HepG2 (cell line): ENCODE measurements around the gene CATSPERD. TPM values are rescaled to one million over a fixed set of nuclear protein-coding genes. Genes with fewer than 3 reads are reported as not detected.

Experiments
- BRF2 ChIP-seq: sonication (generic); formaldehyde crosslinking; IDR thresholded peaks from 2 replicates; pipeline ENCODE4 v1.8.1; 2022; ENCODE audit warnings: mild to moderate bottlenecking, missing genetic modification reagents
- CENPX ChIP-seq: sonication (generic); formaldehyde crosslinking; IDR thresholded peaks from 2 replicates; pipeline ENCODE4 v1.9.0; 2021; ENCODE audit warnings: mild to moderate bottlenecking, missing genetic modification reagents, moderate library complexity
- DMAP1 ChIP-seq: IDR thresholded peaks from 2 replicates; pipeline ENCODE4 v1.6.1; 2016
- HNRNPLL ChIP-seq: fragments of 200-400 bp; formaldehyde crosslinking; IDR thresholded peaks from 2 replicates; pipeline ENCODE4 v1.6.1; 2017; ENCODE audit warnings: mild to moderate bottlenecking, low read depth, low read length; ENCODE audit not compliant: poor library complexity, severe bottlenecking
- KLF6 ChIP-seq: IDR thresholded peaks from 2 replicates; pipeline ENCODE4 v1.8.0; 2016; ENCODE audit warnings: missing biosample characterization, missing genetic modification reagents
- MED8 ChIP-seq: sonication (generic); formaldehyde crosslinking; IDR thresholded peaks from 2 replicates; pipeline ENCODE4 v1.8.1; 2023; ENCODE audit warnings: mild to moderate bottlenecking, missing genetic modification reagents; ENCODE audit not compliant: insufficient replicate concordance
- MIXL1 ChIP-seq: IDR thresholded peaks from 2 replicates; pipeline ENCODE4 v1.6.1; 2016
- MLLT10 ChIP-seq: sonication (generic); formaldehyde crosslinking; IDR thresholded peaks from 2 replicates; pipeline ENCODE4 v1.4.0; 2020; ENCODE audit warnings: missing genetic modification reagents
- MYC ChIP-seq: sonication (generic); formaldehyde crosslinking; IDR thresholded peaks from 2 replicates; pipeline ENCODE4 v1.9.0; 2021; ENCODE audit warnings: missing genetic modification reagents, borderline replicate concordance
- NR2F6 ChIP-seq, 2 experiments: IDR thresholded peaks; 2 replicates each; pipeline ENCODE4 v1.6.1; 2016; ENCODE audit warnings: antibody characterized with exemption in 1 of 2, mild to moderate bottlenecking in 1 of 2
- PAX8 ChIP-seq: sonication (generic); formaldehyde crosslinking; IDR thresholded peaks from 2 replicates; pipeline ENCODE4 v1.8.0; 2022; ENCODE audit warnings: mild to moderate bottlenecking, missing genetic modification reagents, borderline replicate concordance
- PHF21A ChIP-seq: sonication (generic); formaldehyde crosslinking; IDR thresholded peaks from 2 replicates; pipeline ENCODE4 v1.5.0; 2020; ENCODE audit warnings: mild to moderate bottlenecking, missing genetic modification reagents
- RBAK ChIP-seq: sonication (generic); formaldehyde crosslinking; IDR thresholded peaks from 2 replicates; pipeline ENCODE4 v1.5.1; 2020; ENCODE audit warnings: mild to moderate bottlenecking, missing genetic modification reagents
- RCOR2 ChIP-seq: IDR thresholded peaks from 2 replicates; pipeline ENCODE4 v1.6.1; 2016; ENCODE audit warnings: missing biosample characterization, missing genetic modification reagents
- SALL1 ChIP-seq: sonication (generic); formaldehyde crosslinking; IDR thresholded peaks from 2 replicates; pipeline ENCODE4 v1.8.0; 2022; ENCODE audit warnings: mild to moderate bottlenecking, missing genetic modification reagents
- STAG1 ChIP-seq: sonication (generic); formaldehyde crosslinking; IDR thresholded peaks from 2 replicates; pipeline ENCODE4 v1.4.0; 2020; ENCODE audit warnings: missing genetic modification reagents
- STAT5B ChIP-seq: sonication (generic); formaldehyde crosslinking; IDR thresholded peaks from 2 replicates; pipeline ENCODE4 v1.4.0; 2020; ENCODE audit warnings: missing genetic modification reagents
- TCF7L2 ChIP-seq: IDR thresholded peaks from 2 replicates; pipeline ENCODE4 v1.6.1; 2011; ENCODE audit warnings: mild to moderate bottlenecking, low read depth, low read length, moderate library complexity
- ZFP91 ChIP-seq: sonication (generic); formaldehyde crosslinking; IDR thresholded peaks from 2 replicates; pipeline ENCODE4 v1.9.0; 2022; ENCODE audit warnings: missing genetic modification reagents, mild to moderate bottlenecking, borderline replicate concordance
- ZNF143 ChIP-seq: sonication (generic); formaldehyde crosslinking; IDR thresholded peaks from 2 replicates; pipeline ENCODE4 v1.4.0; 2020; ENCODE audit warnings: missing genetic modification reagents
- ZNF234 ChIP-seq: sonication (generic); formaldehyde crosslinking; conservative IDR thresholded peaks from 2 replicates; pipeline ENCODE4 v1.5.1; 2020; ENCODE audit warnings: mild to moderate bottlenecking, missing genetic modification reagents
- ZNF263 ChIP-seq: sonication (generic); formaldehyde crosslinking; IDR thresholded peaks from 2 replicates; pipeline ENCODE4 v1.4.0; 2020; ENCODE audit warnings: missing genetic modification reagents
- ZNF3 ChIP-seq: IDR thresholded peaks from 2 replicates; pipeline ENCODE4 v1.7.0; 2017; ENCODE audit warnings: inconsistent platforms
- ZNF597 ChIP-seq: sonication (generic); formaldehyde crosslinking; IDR thresholded peaks from 2 replicates; pipeline ENCODE4 v1.5.0; 2020; ENCODE audit warnings: missing genetic modification reagents
- ZNF678 ChIP-seq: sonication (generic); formaldehyde crosslinking; IDR thresholded peaks from 2 replicates; pipeline ENCODE4 v1.4.0; 2020; ENCODE audit warnings: mild to moderate bottlenecking, missing genetic modification reagents
- ZNF782 ChIP-seq: sonication (generic); formaldehyde crosslinking; IDR thresholded peaks from 2 replicates; pipeline ENCODE4 v1.4.0; 2020; ENCODE audit warnings: missing genetic modification reagents, mild to moderate bottlenecking, borderline replicate concordance
- polyA plus RNA-seq, 8 experiments: library from polyadenylated mRNA; depleted of rRNA in 3 of 8; stranded (reverse) in 7 of 8; unstranded in 1 of 8; fragments of >200 nt; fragmentation: Illumina TruSeq in 4 of 8; extraction: Trizol in 4 of 8; gene quantifications; 2 replicates each; pipeline versions ENCODE4 v1.2.1 to v1.2.3, GENCODE V29; 2011 to 2016; ENCODE audit warnings: low read depth in 4 of 8, missing spikeins in 1 of 8, mixed read lengths in 1 of 8; ENCODE audit not compliant: insufficient read depth in 1 of 8
- total RNA-seq, 5 experiments: library from RNA; depleted of rRNA; stranded (reverse); fragments of >200 nt; fragmentation: Illumina TruSeq; extraction: Trizol; gene quantifications; 2 replicates each; pipeline ENCODE4 v1.2.3, GENCODE V29; 2016; ENCODE audit warnings: low read depth in 1 of 5
- TF ChIP-seq, protein P1 (sequence below): sonication (generic); formaldehyde crosslinking; IDR thresholded peaks from 2 replicates; pipeline ENCODE4 v1.8.0; 2022; ENCODE audit warnings: mild to moderate bottlenecking, missing genetic modification reagents

Gene CATSPERD
- total and polyA plus RNA-seq, 2 of the 13 experiments (the other 11 are each of a cell fraction or from before 2014, with no cell fraction given) = 0.04 TPM; not detected in 1

DNA sequence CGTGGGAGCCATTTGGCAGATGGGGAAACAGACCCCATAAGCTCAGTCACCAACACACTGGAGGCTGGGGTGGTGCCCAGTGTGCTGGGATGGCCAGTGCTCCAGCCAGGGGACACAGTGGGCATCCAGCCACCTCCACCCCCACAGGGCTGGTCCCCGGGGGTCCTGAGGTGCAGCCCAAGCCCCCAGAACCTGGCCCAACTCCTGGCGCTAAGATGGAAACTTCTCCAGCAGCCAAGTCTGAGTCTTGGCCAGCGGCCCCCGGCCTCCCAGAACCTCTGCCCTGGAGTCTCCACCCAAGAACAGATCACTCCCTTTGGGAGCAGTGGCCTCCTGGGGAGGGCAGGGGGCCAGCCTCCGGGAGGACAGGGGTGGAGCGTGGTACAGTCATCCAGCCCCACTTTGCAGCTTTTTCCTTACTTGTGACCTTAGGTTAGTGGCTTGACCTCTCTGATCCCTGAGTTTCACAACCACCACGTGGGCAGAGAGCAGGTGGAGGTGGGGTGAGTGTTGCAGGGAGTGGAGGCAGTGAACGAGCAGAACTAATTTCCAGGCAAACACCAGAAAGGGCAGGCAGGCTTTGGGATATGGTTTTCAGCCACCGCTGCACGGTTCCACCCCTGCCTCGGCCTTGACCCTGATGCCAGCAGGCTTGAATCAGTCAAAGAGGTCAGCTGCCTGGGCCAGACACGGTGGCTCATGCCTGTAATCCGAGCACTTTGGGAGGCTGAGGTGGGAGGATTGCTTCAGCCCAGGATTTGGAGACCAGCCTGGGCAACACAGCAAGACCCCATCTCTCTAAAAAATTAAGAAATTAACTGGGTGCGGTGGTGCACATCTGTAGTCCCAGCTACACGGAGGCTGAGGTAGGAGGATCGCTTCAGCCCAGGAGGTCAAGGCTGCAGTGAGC is 80.2 kb downstream of the CATSPERD start (continued):
- TF ChIP-seq, protein P1, sequence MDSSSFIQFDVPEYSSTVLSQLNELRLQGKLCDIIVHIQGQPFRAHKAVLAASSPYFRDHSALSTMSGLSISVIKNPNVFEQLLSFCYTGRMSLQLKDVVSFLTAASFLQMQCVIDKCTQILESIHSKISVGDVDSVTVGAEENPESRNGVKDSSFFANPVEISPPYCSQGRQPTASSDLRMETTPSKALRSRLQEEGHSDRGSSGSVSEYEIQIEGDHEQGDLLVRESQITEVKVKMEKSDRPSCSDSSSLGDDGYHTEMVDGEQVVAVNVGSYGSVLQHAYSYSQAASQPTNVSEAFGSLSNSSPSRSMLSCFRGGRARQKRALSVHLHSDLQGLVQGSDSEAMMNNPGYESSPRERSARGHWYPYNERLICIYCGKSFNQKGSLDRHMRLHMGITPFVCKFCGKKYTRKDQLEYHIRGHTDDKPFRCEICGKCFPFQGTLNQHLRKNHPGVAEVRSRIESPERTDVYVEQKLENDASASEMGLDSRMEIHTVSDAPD (CRISPR knock-in tag) = peak; percentile 98
- TF ChIP-seq HNRNPLL (no peak), RBAK (CRISPR knock-in tag) (no peak), RCOR2 (CRISPR knock-in tag) (0 out of 2 replicates have a peak, but pooled peaks have one; percentile 62), BRF2 (no peak), DMAP1 (peak; percentile 58; the same call in 1 of the 2 replicates), ZNF263 (CRISPR knock-in tag) (peak; percentile 86), ZFP91 (CRISPR knock-in tag) (peak; percentile 43; the same call in 1 of the 2 replicates), MLLT10 (CRISPR knock-in tag) (no peak), TCF7L2 (no peak), ZNF143 (CRISPR knock-in tag) (no peak), STAT5B (CRISPR knock-in tag) (no peak), STAG1 (CRISPR knock-in tag) (no peak), NR2F6 (IDR thresholded peaks at IDR 0.05) (peak; percentile 94), NR2F6 (CRISPR knock-in tag; IDR thresholded peaks at IDR 0.05) (peak; percentile 95), ZNF678 (CRISPR knock-in tag) (no peak), ZNF597 (no peak), ZNF782 (CRISPR knock-in tag) (no peak), MYC (peak; percentile 86), PHF21A (peak; percentile 31; the same call in 1 of the 2 replicates), MED8 (CRISPR knock-in tag) (peak; percentile 30), CENPX (CRISPR knock-in tag) (no peak), PAX8 (no peak), ZNF3 (CRISPR knock-in tag) (0 out of 2 replicates have a peak, but pooled peaks have one; percentile 38), SALL1 (CRISPR knock-in tag) (peak; percentile 72), KLF6 (no peak), MIXL1 (CRISPR knock-in tag) (no peak), ZNF234 (CRISPR knock-in tag) (no peak)
